NCI-H2227 treated with DMSO at 0.1 percent for 48 hours (cell line): Measurements from ENCODE around the gene DVL1.
"Not testable (repeated sequence)": the region's sequence is repeated elsewhere in the genome, so short reads cannot be mapped to it uniquely, and the experiment has no call there.

Source experiments
- DNase-seq: peaks from one replicate; lab custom pipeline; 2025; lab: John Stamatoyannopoulos, UW

The DVL1 gene

DNA sequence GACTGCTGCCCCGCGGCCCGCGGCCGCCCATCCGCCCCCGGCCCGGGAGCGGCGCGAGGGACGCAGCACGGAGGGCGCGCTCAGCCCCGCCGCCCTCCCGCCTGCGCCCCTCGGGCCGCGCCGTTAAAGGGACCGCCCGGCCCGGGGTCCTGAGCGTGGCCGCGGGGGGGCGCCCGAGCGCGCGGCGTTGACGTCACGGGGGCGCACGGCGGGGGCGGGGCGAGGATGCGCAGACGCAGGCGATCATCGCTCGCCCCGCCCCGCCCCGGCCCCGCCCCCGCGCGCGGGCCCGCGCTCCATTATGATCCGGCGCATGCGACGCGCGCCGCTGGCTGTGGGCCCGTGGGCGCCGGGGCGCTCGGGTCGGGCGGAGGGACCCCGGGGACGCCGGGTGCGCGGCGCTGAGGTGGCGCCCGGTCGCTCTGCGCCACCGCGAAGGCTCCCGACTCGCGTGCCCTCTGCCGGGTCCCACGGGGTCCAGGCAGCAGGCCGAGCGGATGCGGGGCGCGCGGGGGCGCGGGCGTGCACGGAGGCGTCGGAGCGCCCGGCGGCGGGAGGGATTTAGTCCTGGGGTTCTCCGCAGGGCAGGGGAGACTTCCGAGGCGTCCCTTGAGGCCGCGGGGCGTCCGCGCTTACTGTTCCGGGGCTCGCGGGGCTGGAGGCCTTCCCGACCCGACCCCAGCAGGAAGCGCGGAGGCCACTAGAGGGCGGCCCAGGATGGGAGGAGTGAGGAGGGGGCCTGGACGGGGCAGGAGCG, at the start of gene DVL1:
Gene DVL1, minus strand, starts transcription at position 163 of the 757 bp plus-strand sequence. CDS start 353 bp downstream, outside the sequence.
- peak; percentile 43 for DNase-seq

DNA sequence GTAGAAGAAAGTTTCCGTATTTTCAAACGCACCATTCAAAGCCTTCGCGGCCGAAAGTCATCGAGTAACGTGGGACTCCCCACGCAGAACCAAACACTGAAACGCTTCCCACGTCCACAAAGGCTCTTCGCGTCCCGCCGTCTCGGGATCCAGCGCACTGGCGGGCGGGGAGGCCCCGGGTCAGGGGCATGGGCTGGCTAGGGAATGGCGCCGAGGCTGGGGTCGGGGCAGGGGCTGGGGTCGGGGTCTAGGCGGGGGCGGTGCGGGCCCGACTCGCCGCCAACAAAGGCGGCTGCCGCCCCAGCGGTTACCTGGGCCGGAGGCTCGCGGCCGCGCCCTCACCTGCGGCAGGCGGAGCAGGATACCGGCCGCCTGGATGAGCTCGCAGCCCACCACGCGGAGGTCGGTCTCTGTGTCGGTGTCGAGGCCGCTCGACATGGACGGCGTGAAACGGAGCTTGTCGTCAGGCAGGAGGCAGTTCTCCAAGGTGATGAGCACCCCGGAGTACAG, 49.5 kb upstream of the DVL1 start:
- DNase-seq = no peak

DNA sequence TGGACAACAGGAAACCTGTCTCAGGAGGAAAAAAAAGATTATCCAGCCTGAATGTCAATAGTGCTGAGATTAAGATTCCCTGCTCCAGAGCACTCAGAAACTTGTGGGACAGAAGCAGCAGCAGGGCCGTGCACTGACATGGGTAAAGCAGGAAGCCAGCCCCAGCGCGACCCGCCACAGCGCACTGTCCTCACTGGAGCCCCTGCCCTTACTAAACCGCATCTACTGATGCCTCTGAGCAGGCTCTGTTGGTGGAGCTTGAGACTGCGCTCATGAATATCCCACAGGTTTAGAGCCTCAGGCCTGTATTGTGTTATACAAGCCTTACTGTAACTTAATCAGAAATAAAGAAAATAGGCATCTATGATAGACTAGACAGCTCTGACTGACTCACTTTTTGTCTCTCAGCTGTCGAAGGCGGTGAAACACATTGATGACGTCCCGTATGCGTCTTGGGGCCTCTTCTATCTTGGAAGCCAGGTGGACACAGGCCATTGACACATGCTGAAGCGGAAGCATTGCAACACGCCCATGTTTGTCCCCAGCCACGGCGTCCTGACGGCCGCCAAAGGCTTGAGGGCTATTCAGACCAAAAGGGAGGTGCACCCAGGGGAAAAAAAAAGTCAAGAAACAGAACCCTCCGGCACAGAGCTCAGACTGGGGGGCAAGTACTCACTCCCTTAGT, 48.8 kb upstream of the DVL1 start:
- DNase-seq = no peak

DNA sequence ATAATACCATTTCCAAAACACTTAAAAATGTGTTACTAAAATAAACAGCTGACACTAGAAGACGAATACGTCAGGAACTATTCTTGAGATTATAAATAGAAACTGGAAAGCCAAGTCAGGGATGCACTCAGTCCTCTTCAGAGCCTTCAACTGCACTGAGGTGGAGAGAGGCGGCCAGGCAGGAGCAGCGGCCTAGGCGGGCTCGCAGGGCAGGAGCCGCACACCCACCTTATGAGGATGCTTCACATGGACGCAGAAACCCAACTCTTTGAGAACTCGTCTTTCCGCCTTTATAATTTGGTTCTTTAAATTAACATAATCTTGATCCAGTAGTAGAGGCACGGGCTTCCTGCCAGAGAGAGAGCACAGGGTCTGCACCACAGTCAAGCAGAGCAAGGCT, 45.9 kb upstream of the DVL1 start:
- no peak for DNase-seq

DNA sequence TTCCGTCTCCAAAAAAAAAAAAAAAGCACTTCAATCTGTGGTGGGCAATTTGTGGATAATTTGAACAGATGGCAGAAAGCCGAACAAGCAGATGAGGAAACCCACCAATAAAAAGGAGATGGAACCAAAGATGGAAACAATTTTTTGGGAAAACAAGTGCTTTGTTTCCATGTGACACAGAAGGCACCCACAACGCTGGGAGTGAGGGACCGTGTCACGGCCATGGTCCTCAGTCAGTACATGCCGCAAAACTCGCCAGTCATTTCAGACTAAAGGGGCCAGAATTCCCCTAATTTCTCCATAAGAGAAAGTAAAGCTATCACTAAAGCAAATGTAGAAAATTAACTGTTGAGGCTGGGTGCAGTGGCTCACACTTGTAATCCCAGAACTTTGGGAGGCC, 44.9 kb upstream of the DVL1 start:
- no peak for DNase-seq

DNA sequence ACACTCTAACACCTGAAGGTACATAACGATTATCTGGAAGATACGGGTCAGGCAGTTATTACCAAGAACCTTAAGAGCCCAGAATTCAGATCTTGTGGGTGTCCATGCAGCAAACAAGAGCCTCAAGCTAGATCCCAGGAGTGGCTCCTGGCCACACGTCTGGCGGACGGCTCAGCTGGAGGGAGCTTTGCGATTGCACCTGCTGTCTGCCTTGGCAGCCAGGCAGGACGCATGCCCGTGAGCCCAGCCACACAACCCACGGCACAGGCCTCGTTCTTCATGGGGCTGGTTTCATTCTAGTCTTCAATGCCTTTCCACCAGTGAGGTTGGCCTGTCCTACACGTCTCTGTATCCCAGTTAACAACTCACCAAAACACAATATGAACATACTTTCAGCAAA, 44.2 kb upstream of the DVL1 start:
- no peak for DNase-seq

DNA sequence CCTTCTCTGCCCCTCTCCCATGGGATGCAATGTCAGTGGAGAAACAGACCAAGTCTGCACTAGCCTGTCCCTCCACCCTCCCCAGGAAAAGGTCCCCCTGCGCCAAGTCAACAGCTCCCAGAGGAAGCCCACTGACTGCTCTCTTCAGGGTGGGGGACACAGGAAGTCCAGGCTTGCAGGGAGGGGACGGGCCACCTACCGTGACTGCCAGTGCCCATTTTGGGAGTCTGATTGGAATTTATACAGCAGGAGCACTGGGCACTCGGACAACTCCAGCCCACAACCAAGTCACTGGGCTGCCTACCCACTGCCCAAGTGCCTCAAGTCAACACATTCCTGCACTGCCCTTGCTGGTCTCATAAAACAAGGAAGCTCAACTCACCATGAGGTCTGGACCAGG, 43.8 kb upstream of the DVL1 start:
- no peak for DNase-seq

DNA sequence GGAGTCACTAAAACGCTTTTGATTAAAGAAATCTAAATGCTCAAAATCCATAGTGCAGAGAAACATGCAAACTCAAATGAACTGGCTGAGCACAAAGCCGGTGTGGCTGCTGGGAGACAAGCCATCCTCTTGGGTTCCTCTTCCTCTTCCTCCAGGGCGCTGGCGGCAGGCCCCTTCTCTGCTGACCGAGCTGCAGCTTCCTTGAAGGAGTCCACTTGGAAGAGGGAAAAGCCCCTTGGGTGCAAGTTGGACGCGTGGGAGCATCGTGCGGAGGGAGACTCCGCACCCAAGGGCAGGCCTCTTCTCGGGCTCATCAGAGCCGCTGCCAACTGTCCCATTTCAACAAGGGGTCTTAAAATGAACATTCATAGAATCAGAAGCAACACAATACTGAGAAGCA, 42.0 kb upstream of the DVL1 start:
- no peak for DNase-seq

DNA sequence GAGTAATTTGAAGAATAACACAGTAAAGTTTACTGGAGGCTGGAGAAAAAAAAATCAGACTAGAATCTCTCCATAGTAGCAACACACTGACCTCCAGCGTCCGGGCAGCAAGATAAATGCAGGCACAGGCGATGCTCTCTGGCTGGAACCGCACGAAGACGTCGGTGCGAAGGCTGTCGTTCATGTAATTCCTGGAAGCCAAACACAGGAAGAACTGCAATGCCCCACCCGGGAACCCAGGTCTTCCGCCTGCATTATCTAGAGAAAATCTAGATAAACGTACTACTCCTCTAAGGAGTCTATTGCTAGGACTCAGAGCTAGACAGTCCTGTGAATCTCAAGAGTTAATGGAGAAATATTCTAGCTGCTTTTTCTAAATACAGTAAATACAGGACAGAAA, 41.5 kb upstream of the DVL1 start:
- no peak for DNase-seq

DNA sequence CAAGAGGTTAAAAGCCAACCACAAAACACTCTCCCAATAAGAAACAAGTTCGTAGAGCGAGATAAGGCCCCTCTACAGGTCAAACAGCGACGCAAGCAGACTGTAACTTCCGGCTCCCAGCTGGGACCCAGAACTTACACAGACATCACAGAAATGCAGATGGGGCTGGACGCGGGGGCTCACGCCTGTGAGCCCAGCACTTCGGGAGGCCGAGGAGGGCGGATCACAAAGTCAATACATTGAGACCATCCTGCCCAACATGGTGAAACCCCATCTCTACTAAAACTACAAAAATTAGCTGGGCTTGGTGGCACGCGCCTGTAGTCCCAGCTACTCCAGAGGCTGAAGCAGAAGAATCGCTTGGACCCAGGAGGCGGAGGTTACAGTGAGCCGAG, 38.9 kb upstream of the DVL1 start:
- DNase-seq = no peak

DNA sequence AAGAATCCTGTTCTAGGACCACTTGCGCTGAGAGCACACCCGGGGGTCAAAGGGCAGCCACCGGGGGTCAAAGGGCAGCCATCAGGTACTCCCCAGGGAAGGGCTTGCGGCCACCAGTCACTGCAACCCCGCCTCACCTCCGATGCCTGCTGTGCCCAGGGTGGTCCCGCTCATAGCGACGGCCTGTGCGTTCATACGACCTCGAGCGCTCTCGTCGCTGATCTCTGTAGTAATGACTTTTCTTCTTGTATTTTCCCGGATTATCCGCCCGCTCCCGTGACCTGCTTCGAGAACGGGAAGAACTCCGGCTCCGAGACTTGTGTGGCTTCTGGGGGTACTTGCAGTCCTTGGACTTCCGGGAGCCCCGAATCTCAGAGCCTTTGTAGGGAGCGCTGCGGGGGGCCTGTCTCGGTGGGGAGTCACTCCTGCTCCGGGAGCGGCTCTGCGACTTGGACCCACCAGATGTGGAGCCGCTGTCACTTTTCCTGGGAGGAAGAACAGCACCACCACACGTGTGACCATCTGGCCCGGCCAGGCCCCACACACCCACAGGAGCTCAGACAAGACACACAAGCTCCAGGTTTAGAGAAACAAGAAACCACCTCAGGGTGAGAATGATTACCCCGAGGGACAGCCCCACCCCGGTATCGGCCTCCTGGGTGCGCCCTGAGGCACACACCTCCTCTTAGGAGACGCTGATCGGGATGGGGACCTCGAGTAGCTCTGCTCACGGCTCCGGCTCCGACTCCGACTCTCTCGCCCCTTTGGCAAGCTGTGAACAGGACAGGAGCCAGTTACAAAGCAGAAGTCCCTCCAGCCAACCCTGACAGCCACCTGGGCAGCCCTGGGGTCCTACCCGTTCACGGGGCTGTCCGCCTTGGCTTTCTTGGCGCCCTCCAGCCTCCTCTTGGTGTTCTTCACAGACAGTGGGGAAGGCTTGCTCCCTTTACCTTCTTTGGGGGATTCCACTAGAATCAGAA, 38.2 kb upstream of the DVL1 start:
- no peak for DNase-seq

DNA sequence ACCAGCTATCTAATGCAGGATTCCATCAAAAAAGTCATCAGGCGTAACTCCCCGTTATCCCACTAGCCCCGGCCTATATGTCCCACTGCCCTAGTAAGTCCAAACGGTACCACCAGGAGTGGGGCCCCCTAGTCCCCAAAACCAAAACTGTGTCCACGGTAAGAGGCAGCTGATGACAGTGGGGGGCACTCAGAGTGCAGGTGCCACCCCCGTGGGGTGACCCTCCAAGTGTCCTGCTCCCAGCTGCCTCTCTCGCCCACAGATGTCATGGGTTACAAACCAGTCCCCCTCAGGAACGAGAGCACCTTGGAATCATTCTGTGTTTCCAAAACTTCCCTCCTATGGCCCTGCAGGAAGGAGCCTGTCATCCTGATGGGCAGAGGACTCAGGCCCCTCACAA, 36.7 kb upstream of the DVL1 start:
- DNase-seq = no peak

DNA sequence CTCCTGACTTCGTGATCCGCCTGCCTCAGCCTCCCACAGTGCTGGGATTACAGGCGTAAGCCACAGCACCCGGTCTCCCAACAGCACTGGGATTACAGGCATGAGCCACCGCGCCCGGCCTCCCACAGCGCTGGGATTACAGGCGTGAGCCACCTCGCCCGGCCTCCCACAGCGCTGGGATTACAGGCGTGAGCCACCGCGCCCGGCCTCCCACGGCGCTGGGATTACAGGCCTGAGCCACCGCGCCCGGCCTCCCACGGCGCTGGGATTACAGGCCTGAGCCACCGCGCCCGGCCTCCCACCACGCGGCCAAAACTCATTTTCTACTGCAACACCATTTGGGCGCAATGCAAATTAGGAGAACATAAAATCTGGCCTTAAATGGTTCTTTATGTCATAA, 36.1 kb upstream of the DVL1 start:
- DNase-seq = not testable (repeated sequence)

DNA sequence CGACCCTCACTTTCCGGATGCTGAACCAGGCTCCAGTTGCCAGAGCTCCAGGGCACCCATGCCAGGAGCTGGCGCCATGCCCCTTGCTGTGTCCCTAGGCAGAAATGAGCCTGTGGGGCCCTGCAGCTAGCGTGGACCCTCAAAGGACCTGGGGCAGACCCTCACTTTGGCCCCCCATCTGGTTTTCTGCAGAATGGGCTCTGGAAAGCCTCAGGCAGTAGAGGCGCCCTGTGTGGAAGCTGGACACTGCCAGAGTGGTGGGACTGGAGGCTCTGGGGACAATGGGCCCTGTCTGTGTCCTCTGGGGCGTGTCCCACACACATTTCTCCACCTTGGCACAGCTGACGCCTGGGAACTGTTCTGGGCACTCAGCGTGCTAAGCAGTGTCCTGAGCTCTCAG, 32.1 kb upstream of the DVL1 start:
- DNase-seq = no peak

DNA sequence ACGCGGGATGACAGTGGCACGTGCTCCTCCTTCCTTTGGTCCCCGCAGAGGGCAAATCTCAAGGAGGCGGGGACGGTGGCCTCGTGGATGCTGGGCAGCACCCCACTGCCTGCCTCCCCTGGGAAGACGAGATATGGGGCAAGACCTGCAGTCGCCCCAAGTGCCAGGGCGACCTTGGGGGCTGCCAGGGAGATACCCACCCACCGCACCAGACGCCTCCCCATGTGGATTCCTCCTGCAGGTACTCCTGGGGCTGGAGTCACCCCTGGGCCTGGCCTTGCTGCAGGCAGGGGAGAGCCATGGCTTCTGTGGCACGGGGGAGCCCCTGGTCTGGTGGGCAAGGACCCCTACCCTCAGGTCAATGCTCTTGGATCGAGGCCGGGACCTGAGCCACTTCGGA, 31.6 kb upstream of the DVL1 start:
- DNase-seq = no peak

DNA sequence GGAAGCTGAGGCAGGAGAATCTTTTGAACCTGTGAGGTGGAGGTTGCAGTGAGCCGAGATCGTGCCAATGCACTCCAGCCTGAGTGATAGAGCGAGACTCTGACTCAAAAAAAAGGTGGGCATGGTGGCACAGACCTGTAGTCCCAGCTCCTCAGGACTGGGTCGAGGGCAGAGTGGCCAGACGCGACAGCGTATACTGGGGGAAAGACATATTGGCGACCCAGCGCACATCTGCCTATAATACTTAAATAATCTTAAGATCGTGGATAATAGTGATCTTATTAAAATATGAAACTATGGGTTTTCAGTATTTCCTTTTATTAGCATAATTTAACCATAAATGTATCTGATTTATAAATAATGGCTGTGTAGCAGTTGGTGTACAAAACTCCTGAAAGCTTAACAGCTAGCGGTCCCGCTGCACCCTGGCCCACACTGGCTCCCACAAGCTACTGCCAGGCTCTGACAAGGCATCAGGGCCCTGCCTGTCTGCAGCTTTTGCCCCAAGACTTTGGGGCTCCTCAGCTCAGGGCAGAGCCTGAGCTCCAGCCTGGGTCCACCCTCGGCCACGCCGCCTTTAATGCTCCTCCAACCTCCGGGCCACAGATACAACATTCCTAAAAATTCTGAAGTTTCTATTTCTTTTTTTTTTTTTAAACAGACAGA, 28.5 kb upstream of the DVL1 start:
- no peak for DNase-seq

DNA sequence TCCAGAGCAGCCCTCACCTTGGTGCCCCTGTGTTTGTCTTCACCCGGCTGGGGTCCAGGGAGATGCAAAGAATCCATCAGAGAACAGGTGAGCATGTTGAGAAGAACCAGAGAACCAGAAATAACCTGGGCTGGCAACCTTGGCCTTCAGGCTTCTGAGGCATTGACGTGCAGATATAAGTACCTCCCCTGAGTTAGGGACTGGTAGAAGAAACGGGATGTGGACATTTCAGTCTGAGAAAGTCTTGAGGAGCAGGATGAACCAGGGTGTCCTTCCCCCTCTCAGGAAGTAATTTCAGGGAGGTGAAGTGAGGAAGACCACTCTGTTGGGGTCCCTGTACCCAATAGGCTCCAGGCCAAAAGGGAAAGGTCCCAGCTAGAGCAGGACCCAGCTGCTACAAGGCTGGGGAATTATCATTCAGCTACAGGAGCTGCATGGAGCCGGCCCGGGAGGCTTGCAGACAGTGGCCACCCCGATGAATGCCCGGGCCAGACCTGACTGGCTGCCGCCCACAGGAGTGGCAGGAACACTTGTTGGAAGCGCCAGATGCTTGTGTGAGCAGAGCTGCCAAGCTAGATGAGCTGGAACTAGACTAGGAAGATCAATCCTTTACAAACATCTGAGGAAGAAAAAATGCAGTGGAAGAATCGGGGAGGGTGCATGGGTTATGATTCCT, 27.5 kb upstream of the DVL1 start:
- DNase-seq = no peak

DNA sequence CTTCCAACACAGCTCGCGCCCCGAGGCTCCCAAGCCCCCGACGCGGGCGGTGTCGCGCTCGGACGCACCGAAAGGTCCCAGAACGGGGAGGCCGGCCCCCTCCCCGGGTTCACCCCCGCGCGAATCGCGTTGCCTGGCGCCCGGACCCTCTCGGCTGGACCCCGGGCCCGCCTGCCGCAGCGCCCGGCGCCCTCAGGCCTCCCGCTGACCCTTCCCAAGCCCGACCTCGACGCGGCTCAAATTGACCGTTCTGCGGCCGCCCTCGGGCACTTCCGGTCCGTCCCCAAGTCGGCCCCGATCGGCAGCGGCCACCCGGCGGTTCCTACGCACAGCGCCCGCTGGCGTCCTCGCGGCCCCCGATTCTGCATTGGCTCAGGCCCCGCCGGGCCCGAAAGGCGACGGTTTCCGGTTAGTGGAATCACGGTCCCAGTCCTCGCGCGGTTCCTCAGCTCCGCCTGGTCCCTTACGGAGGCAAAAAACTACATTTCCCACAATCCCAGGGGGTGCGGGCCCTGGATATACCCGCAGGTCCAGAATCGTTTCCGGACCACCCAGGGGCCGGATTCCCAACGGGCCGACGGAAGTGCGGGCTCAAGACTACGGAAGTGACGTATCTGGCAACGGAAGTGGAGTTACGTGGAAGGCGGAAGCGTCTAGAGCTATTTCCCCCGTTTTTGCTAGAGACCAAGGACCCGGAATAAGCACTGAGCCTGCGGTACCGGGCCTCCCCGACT, 25.9 kb upstream of the DVL1 start, which contains the start of gene AURKAIP1:
Gene AURKAIP1, minus strand, starts transcription at position 279 of the 734 bp plus-strand sequence. CDS start 451 bp downstream, outside the sequence.
- DNase-seq = peak; percentile 98

DNA sequence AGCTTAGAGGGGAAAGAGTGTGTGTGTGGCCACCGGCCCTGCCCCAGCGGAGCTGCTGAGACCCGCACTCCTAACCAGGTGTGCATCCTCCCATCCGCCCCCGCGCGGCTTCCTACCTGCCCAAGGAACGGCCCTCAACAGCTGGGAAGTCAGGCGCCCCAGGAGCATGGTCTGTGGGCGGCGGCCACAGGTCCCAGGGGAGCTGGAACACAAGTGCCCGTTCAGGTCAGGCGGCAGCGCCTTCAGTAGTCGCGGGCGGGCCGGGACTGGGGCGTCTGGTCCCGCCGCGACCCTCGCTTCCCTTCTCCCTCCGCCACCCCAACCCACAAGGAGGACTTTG, 25.3 kb upstream of the DVL1 start:
- DNase-seq = no peak

DNA sequence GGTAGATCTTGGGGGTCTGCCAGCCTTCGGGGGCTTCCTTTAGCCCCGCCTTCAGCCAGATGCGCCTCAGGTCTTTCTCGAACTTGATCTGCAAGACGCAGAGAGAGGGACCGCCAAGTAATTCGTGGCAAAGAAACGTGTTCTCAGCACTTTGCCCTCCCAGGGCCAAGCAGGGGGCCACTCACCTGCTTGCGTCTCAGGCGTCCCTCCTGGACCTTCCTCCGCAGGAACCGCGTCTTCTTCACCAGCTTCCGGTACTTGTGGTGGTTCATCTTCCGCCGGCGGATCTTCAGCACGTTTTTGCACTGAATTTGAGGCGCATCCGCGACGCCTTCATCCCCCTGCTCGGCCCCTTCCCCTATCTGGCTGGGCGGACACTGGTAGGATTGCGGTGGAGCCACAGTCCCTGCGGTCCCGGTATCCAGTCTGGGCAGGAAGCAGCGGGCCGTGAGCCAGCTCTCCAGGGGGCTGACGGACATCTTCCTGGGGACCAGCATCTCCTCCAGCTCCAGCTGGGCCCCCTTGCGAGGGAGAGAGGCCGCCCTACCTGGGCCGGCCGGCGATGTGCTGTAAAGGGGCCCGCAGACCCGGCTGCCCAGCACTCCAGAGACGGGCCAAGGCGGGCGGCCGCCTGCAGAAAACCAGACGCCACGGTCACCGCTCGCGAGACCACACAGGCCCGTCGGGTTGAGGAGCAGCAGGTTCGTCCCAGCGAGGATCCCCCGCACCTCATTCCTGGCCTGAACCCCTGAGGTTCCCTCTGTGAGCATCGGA, 24.8 kb upstream of the DVL1 start:
- DNase-seq = no peak
